H1 (cell line): Measurements from ENCODE around the gene GLTPD2.
A peak's percentile ranks its signal among the peaks of the same experiment; 100 is the strongest.

Source experiments
- BRCA1 ChIP-seq: IDR thresholded peaks from 2 replicates; pipeline ENCODE4 v1.6.1; 2012; ENCODE audit warnings: low read depth, low read length, improper control_type of control experiment
- CTCF ChIP-seq, 3 experiments: IDR thresholded peaks; 1 replicate in 2 of 3; 2 replicates in 1 of 3; pipeline versions ENCODE4 v1.5.1 to v1.6.1; 2011; ENCODE audit warnings: low read length in 3 of 3, mild to moderate bottlenecking in 3 of 3, inconsistent platforms in 2 of 3, low read depth in 1 of 3, moderate library complexity in 1 of 3; ENCODE audit not compliant: insufficient read depth in 1 of 3; ENCODE audit errors: control extremely low read depth in 1 of 3
- EP300 ChIP-seq, 2 experiments: IDR thresholded peaks; 1 replicate in 1 of 2; 2 replicates in 1 of 2; pipeline ENCODE4 v1.6.1; 2011 to 2012; ENCODE audit warnings: low read depth in 2 of 2, low read length in 2 of 2, mild to moderate bottlenecking in 2 of 2, borderline replicate concordance in 1 of 2, inconsistent platforms in 1 of 2, moderate library complexity in 1 of 2
- MAFK ChIP-seq: IDR thresholded peaks from 2 replicates; pipeline ENCODE4 v1.6.1; 2012; ENCODE audit warnings: low read depth, mild to moderate bottlenecking, improper control_type of control experiment, low read length
- POLR2A ChIP-seq, 2 experiments: IDR thresholded peaks; 1 replicate in 1 of 2; 2 replicates in 1 of 2; pipeline ENCODE4 v1.6.1; 2011; ENCODE audit warnings: low read depth in 2 of 2, low read length in 2 of 2, mild to moderate bottlenecking in 2 of 2; ENCODE audit errors: control extremely low read depth in 1 of 2
- POLR2AphosphoS5 ChIP-seq: IDR thresholded peaks from 2 replicates; pipeline ENCODE4 v1.6.1; 2011; ENCODE audit warnings: low read depth, low read length
- SIN3A ChIP-seq, 2 experiments: IDR thresholded peaks in 1 of 2; conservative IDR thresholded peaks in 1 of 2; 2 replicates each; pipeline ENCODE4 v1.6.1; 2011 to 2012; ENCODE audit warnings: low read length in 2 of 2, improper control_type of control experiment in 1 of 2, low read depth in 1 of 2, mild to moderate bottlenecking in 1 of 2
- SP1 ChIP-seq: IDR thresholded peaks from 2 replicates; pipeline ENCODE4 v1.6.1; 2011; ENCODE audit warnings: low read depth, low read length
- SP2 ChIP-seq: IDR thresholded peaks from 2 replicates; pipeline ENCODE4 v1.6.1; 2012; ENCODE audit warnings: mild to moderate bottlenecking, low read length, inconsistent platforms
- TAF7 ChIP-seq: optimal IDR thresholded peaks from 2 replicates; pipeline ENCODE3; 2011; ENCODE audit warnings: low read depth, mild to moderate bottlenecking, inconsistent platforms, low read length, moderate library complexity, borderline replicate concordance
- USF2 ChIP-seq: IDR thresholded peaks from 2 replicates; pipeline ENCODE4 v1.6.1; 2011; ENCODE audit warnings: low read length, improper control_type of control experiment
- TF ChIP-seq, protein P1 (sequence below): IDR thresholded peaks from 2 replicates; pipeline ENCODE4 v1.6.1; 2011; ENCODE audit warnings: low read depth, mild to moderate bottlenecking, low read length; ENCODE audit not compliant: insufficient read depth

GRCh38 chr17:4806777-4807604 lies 18.2 kb downstream of the GLTPD2 start, which contains the start of gene PLD2:
- TF ChIP-seq, protein P1, sequence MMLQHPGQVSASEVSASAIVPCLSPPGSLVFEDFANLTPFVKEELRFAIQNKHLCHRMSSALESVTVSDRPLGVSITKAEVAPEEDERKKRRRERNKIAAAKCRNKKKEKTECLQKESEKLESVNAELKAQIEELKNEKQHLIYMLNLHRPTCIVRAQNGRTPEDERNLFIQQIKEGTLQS, result no peak
- no peak for TF ChIP-seq CTCF (IDR thresholded peaks at IDR 0.05; ENCODE audit: control extremely low read depth in 1 of 3, insufficient read depth in 1 of 3, low read depth in 1 of 3, low read length in 3 of 3)
- TF ChIP-seq SIN3A (conservative IDR thresholded peaks at IDR 0.05 in 1 of 2, IDR thresholded peaks at IDR 0.05 in 1 of 2; ENCODE audit: low read depth in 1 of 2, low read length in 2 of 2), result peak in 1 of 2 experiments; percentile 41; a peak in 1 of 4 replicates
- TF ChIP-seq SP2, result no peak
- TF ChIP-seq BRCA1, result no peak
- no peak for TF ChIP-seq POLR2AphosphoS5
- no peak for TF ChIP-seq EP300 (IDR thresholded peaks at IDR 0.05; ENCODE audit: borderline replicate concordance in 1 of 2, low read depth in 2 of 2, low read length in 2 of 2)
- no peak for TF ChIP-seq TAF7
- no peak for TF ChIP-seq SP1
- peak in 1 of 2 experiments; percentile 70; a peak in 2 of 3 replicates for TF ChIP-seq POLR2A (IDR thresholded peaks at IDR 0.05; ENCODE audit: control extremely low read depth in 1 of 2, low read depth in 2 of 2, low read length in 2 of 2)
- TF ChIP-seq MAFK, result no peak
- TF ChIP-seq USF2, result no peak
